ENCODE measurements around the gene CDH13.

Gene CDH13

GRCh38 chr16:83113317-83113716 lies 486.5 kb downstream of the CDH13 start:
- H3K36me3 ChIP-seq (ENCODE audit: control insufficient read depth in 5 of 5, insufficient read depth in 5 of 5, low read length in 5 of 5): peaks cover 0 to 3% (median 0%) of the 10 kb centered on the region in 5 donors
- peaks cover 0 to 2% (median 0%) of the 10 kb centered on the region in 5 donors for H3K4me1 ChIP-seq (ENCODE audit: control insufficient read depth in 5 of 5, insufficient read depth in 5 of 5, low read length in 5 of 5)
- no peak overlapping the region for H3K4me3 ChIP-seq (ENCODE audit: low read depth in 1 of 5, low read length in 5 of 5)
- peaks cover 0 to 10% (median 6%) of the 10 kb centered on the region in 5 donors for H3K27me3 ChIP-seq (ENCODE audit: control insufficient read depth in 5 of 5, insufficient read depth in 4 of 5, low read length in 5 of 5)
- H3K9ac ChIP-seq (ENCODE audit: low read length in 5 of 5): no peak overlapping the region
- no peak overlapping the region for H3K27ac ChIP-seq (ENCODE audit: low read depth, low read length)
- no peaks in the 10 kb centered on the region for H3K9me3 ChIP-seq (ENCODE audit: control insufficient read depth in 5 of 5, low read length in 5 of 5)

GRCh38 chr16:83113811-83114210 lies 487.0 kb downstream of the CDH13 start:
- Histone ChIP-seq H3K27ac (ENCODE audit: low read depth, low read length) (no peak overlapping the region), H3K36me3 (ENCODE audit: control insufficient read depth in 5 of 5, insufficient read depth in 5 of 5, low read length in 5 of 5) (peaks cover 0 to 3% (median 0%) of the 10 kb centered on the region in 5 donors), H3K9me3 (ENCODE audit: control insufficient read depth in 5 of 5, low read length in 5 of 5) (no peaks in the 10 kb centered on the region), H3K27me3 (ENCODE audit: control insufficient read depth in 5 of 5, insufficient read depth in 4 of 5, low read length in 5 of 5) (peaks cover 0 to 10% (median 4%) of the 10 kb centered on the region in 5 donors), H3K4me3 (ENCODE audit: low read depth in 1 of 5, low read length in 5 of 5) (no peak overlapping the region), H3K9ac (ENCODE audit: low read length in 5 of 5) (no peak overlapping the region), H3K4me1 (ENCODE audit: control insufficient read depth in 5 of 5, insufficient read depth in 5 of 5, low read length in 5 of 5) (peaks cover 0 to 2% (median 0%) of the 10 kb centered on the region in 5 donors)

- Histone ChIP-seq H3K9me3 (ENCODE audit: control insufficient read depth in 5 of 5, low read length in 5 of 5) (no peaks in the 10 kb centered on the region), H3K27me3 (ENCODE audit: control insufficient read depth in 5 of 5, insufficient read depth in 4 of 5, low read length in 5 of 5) (peaks cover 0 to 3% (median 0%) of the 10 kb centered on the region in 5 donors), H3K9ac (ENCODE audit: low read length in 5 of 5) (no peak overlapping the region), H3K4me3 (ENCODE audit: low read depth in 1 of 5, low read length in 5 of 5) (no peak overlapping the region), H3K27ac (ENCODE audit: low read depth, low read length) (no peak overlapping the region), H3K36me3 (ENCODE audit: control insufficient read depth in 5 of 5, insufficient read depth in 5 of 5, low read length in 5 of 5) (peaks cover 0 to 3% (median 0%) of the 10 kb centered on the region in 5 donors), H3K4me1 (ENCODE audit: control insufficient read depth in 5 of 5, insufficient read depth in 5 of 5, low read length in 5 of 5) (no peaks in the 10 kb centered on the region)
These were observed 488.9 kb downstream of the CDH13 start for GRCh38 chr16:83115491-83116232.

GRCh38 chr16:83116274-83116892 lies 489.6 kb downstream of the CDH13 start:
- Histone ChIP-seq H3K4me3 (ENCODE audit: low read depth in 1 of 5, low read length in 5 of 5) (no peak overlapping the region), H3K27ac (ENCODE audit: low read depth, low read length) (no peak overlapping the region)

DNA sequence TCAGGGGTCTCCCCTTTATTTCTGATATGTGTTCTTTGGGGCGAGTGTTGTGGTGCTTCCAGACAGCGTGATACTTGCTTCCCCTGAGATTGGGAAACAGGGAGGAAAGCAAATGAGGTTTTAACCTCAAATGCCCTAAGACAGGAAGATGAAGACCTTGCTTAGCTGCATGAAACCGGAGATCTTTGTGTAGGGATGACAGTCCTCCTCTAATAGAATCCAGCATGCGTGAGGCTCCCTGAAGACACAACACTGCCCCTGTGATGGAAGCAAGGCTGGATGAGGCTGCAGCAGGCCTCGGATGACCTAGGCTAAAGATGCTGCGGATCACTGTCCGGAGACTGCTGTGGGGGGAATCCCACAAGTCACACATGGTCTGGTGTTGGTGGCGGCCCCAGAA lies 491.0 kb downstream of the CDH13 start:
- H3K4me1 ChIP-seq (ENCODE audit: control insufficient read depth in 5 of 5, insufficient read depth in 5 of 5, low read length in 5 of 5): no peaks in the 10 kb centered on the region
- H3K27me3 ChIP-seq (ENCODE audit: control insufficient read depth in 5 of 5, insufficient read depth in 4 of 5, low read length in 5 of 5): peaks cover 0 to 3% (median 0%) of the 10 kb centered on the region in 5 donors
- no peak overlapping the region for H3K9ac ChIP-seq (ENCODE audit: low read length in 5 of 5)
- H3K4me3 ChIP-seq (ENCODE audit: low read depth in 1 of 5, low read length in 5 of 5): no peak overlapping the region
- H3K9me3 ChIP-seq (ENCODE audit: control insufficient read depth in 5 of 5, low read length in 5 of 5): no peaks in the 10 kb centered on the region
- H3K27ac ChIP-seq (ENCODE audit: low read depth, low read length): no peak overlapping the region
- peaks cover 0 to 3% (median 0%) of the 10 kb centered on the region in 5 donors for H3K36me3 ChIP-seq (ENCODE audit: control insufficient read depth in 5 of 5, insufficient read depth in 5 of 5, low read length in 5 of 5)

More at GRCh38 chr16:83116274-83116892, 489.6 kb downstream of the CDH13 start:
- peaks cover 0 to 3% (median 0%) of the 10 kb centered on the region in 5 donors for H3K36me3 ChIP-seq (ENCODE audit: control insufficient read depth in 5 of 5, insufficient read depth in 5 of 5, low read length in 5 of 5)
- no peaks in the 10 kb centered on the region for H3K4me1 ChIP-seq (ENCODE audit: control insufficient read depth in 5 of 5, insufficient read depth in 5 of 5, low read length in 5 of 5)
- no peaks in the 10 kb centered on the region for H3K9me3 ChIP-seq (ENCODE audit: control insufficient read depth in 5 of 5, low read length in 5 of 5)
- H3K9ac ChIP-seq (ENCODE audit: low read length in 5 of 5): no peak overlapping the region
- peaks cover 0 to 3% (median 0%) of the 10 kb centered on the region in 5 donors for H3K27me3 ChIP-seq (ENCODE audit: control insufficient read depth in 5 of 5, insufficient read depth in 4 of 5, low read length in 5 of 5)

GRCh38 chr16:83118365-83118764 lies 491.6 kb downstream of the CDH13 start:
- H3K4me1 ChIP-seq (ENCODE audit: control insufficient read depth in 5 of 5, insufficient read depth in 5 of 5, low read length in 5 of 5): no peaks in the 10 kb centered on the region
- H3K27me3 ChIP-seq (ENCODE audit: control insufficient read depth in 5 of 5, insufficient read depth in 4 of 5, low read length in 5 of 5): peaks cover 0 to 3% (median 0%) of the 10 kb centered on the region in 5 donors
- no peak overlapping the region for H3K4me3 ChIP-seq (ENCODE audit: low read depth in 1 of 5, low read length in 5 of 5)
- H3K9me3 ChIP-seq (ENCODE audit: control insufficient read depth in 5 of 5, low read length in 5 of 5): no peaks in the 10 kb centered on the region
- H3K36me3 ChIP-seq (ENCODE audit: control insufficient read depth in 5 of 5, insufficient read depth in 5 of 5, low read length in 5 of 5): peaks cover 0 to 3% (median 0%) of the 10 kb centered on the region in 5 donors
- no peak overlapping the region for H3K27ac ChIP-seq (ENCODE audit: low read depth, low read length)
- no peak overlapping the region for H3K9ac ChIP-seq (ENCODE audit: low read length in 5 of 5)

DNA sequence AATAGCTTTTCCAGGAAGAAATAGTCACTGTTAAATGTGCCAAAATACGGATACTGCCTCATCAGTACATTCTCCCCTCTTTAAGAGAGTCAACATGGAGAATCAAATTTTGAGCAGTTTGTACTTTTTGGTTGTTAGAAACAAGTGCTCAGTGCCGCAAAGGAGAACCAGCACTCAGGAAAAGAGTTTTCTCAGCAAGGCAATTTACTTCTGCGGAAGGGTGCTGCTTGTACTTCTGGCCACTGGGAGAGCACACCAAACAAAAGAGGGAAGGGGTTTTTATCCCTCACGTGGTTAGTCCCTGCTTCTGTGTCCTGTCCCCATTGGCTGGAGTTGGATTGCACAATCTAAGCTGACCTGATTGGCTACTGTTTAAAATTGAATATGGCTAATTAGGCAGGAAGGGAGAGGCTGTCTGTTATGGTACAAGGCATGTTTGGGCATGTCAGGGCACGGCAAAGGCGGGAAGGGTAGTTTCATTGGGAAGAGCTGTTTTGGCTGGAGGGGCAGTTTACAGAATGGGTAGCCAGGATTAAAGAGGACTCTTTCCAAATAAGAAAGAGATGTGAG lies 499.3 kb downstream of the CDH13 start:
- peaks cover 0 to 4% (median 0%) of the 10 kb centered on the region in 5 donors for H3K36me3 ChIP-seq (ENCODE audit: control insufficient read depth in 5 of 5, insufficient read depth in 5 of 5, low read length in 5 of 5)
- no peak overlapping the region for H3K4me3 ChIP-seq (ENCODE audit: low read depth in 1 of 5, low read length in 5 of 5)
- no peak overlapping the region for H3K27ac ChIP-seq (ENCODE audit: low read depth, low read length)
- H3K9ac ChIP-seq (ENCODE audit: low read length in 5 of 5): no peak overlapping the region
- H3K9me3 ChIP-seq (ENCODE audit: control insufficient read depth in 5 of 5, low read length in 5 of 5): peaks cover 0 to 18% (median 12%) of the 10 kb centered on the region in 5 donors
- no peaks in the 10 kb centered on the region for H3K4me1 ChIP-seq (ENCODE audit: control insufficient read depth in 5 of 5, insufficient read depth in 5 of 5, low read length in 5 of 5)
- no peaks in the 10 kb centered on the region for H3K27me3 ChIP-seq (ENCODE audit: control insufficient read depth in 5 of 5, insufficient read depth in 4 of 5, low read length in 5 of 5)

GRCh38 chr16:83128041-83128440 lies 501.3 kb downstream of the CDH13 start:
- no peaks in the 10 kb centered on the region for H3K27me3 ChIP-seq (ENCODE audit: control insufficient read depth in 5 of 5, insufficient read depth in 4 of 5, low read length in 5 of 5)
- no peak overlapping the region for H3K27ac ChIP-seq (ENCODE audit: low read depth, low read length)
- H3K4me3 ChIP-seq (ENCODE audit: low read depth in 1 of 5, low read length in 5 of 5): no peak overlapping the region
- H3K9me3 ChIP-seq (ENCODE audit: control insufficient read depth in 5 of 5, low read length in 5 of 5): peaks cover 0 to 18% (median 12%) of the 10 kb centered on the region in 5 donors
- H3K36me3 ChIP-seq (ENCODE audit: control insufficient read depth in 5 of 5, insufficient read depth in 5 of 5, low read length in 5 of 5): peaks cover 0 to 4% (median 0%) of the 10 kb centered on the region in 5 donors
- no peak overlapping the region for H3K9ac ChIP-seq (ENCODE audit: low read length in 5 of 5)
- H3K4me1 ChIP-seq (ENCODE audit: control insufficient read depth in 5 of 5, insufficient read depth in 5 of 5, low read length in 5 of 5): no peaks in the 10 kb centered on the region

DNA sequence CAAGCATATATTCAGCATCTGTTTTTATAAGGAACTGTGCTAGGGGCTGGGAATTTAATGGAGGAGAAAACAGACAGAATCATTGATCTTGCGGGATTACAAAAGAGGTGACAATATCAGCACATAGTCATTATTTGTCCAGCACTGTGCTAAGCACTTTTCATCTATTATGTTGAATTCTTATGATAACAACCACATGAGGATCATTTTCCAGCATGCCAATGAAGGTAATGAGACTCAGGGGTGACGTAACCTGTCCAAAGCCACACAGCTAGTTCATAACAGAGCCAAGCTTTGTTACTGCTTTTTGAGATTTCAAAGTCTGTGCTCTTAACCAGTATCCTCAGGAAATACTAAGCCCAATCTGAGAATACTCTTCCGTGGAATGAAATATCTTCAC lies 503.3 kb downstream of the CDH13 start:
- H3K4me1 ChIP-seq (ENCODE audit: control insufficient read depth in 5 of 5, insufficient read depth in 5 of 5, low read length in 5 of 5): no peaks in the 10 kb centered on the region
- H3K9me3 ChIP-seq (ENCODE audit: control insufficient read depth in 5 of 5, low read length in 5 of 5): peaks cover 0 to 16% (median 12%) of the 10 kb centered on the region in 5 donors

GRCh38 chr16:83134638-83135037 lies 507.9 kb downstream of the CDH13 start:
- Histone ChIP-seq H3K4me3 (ENCODE audit: low read depth in 1 of 5, low read length in 5 of 5) (no peak overlapping the region), H3K36me3 (ENCODE audit: control insufficient read depth in 5 of 5, insufficient read depth in 5 of 5, low read length in 5 of 5) (no peaks in the 10 kb centered on the region), H3K4me1 (ENCODE audit: control insufficient read depth in 5 of 5, insufficient read depth in 5 of 5, low read length in 5 of 5) (no peaks in the 10 kb centered on the region), H3K9me3 (ENCODE audit: control insufficient read depth in 5 of 5, low read length in 5 of 5) (no peaks in the 10 kb centered on the region), H3K27ac (ENCODE audit: low read depth, low read length) (no peak overlapping the region), H3K27me3 (ENCODE audit: control insufficient read depth in 5 of 5, insufficient read depth in 4 of 5, low read length in 5 of 5) (no peaks in the 10 kb centered on the region), H3K9ac (ENCODE audit: low read length in 5 of 5) (no peak overlapping the region)

More for the DNA sequence above, 503.3 kb downstream of the CDH13 start:
- Histone ChIP-seq H3K27ac (ENCODE audit: low read depth, low read length) (no peak overlapping the region), H3K9ac (ENCODE audit: low read length in 5 of 5) (no peak overlapping the region), H3K4me3 (ENCODE audit: low read depth in 1 of 5, low read length in 5 of 5) (no peak overlapping the region), H3K27me3 (ENCODE audit: control insufficient read depth in 5 of 5, insufficient read depth in 4 of 5, low read length in 5 of 5) (no peaks in the 10 kb centered on the region), H3K36me3 (ENCODE audit: control insufficient read depth in 5 of 5, insufficient read depth in 5 of 5, low read length in 5 of 5) (peaks cover 0 to 4% (median 0%) of the 10 kb centered on the region in 5 donors)
